Panc1 (cell line): ENCODE measurements around the gene MAGT1.

Experiments
- CTCF ChIP-seq: fragments of 450-650 bp; IDR thresholded peaks from 2 replicates; pipeline ENCODE4 v1.5.1; 2017; ENCODE audit warnings: mild to moderate bottlenecking
- POLR2AphosphoS5 ChIP-seq: IDR thresholded peaks from 2 replicates; pipeline ENCODE4 v1.6.1; 2012; ENCODE audit warnings: mild to moderate bottlenecking, low read depth, low read length, moderate library complexity
- SIN3A ChIP-seq: IDR thresholded peaks from 2 replicates; pipeline ENCODE4 v1.6.1; 2012; ENCODE audit warnings: low read depth, mild to moderate bottlenecking, low read length, moderate library complexity, borderline replicate concordance; ENCODE audit not compliant: insufficient read depth
- TF ChIP-seq, protein P1 (sequence below), 2 experiments: IDR thresholded peaks; 2 replicates each; pipeline ENCODE4 v1.6.1; 2011 to 2012; ENCODE audit warnings: low read depth in 2 of 2, control low read depth in 1 of 2, low read length in 1 of 2, mild to moderate bottlenecking in 1 of 2, moderate library complexity in 1 of 2; ENCODE audit not compliant: insufficient read depth in 1 of 2

DNA sequence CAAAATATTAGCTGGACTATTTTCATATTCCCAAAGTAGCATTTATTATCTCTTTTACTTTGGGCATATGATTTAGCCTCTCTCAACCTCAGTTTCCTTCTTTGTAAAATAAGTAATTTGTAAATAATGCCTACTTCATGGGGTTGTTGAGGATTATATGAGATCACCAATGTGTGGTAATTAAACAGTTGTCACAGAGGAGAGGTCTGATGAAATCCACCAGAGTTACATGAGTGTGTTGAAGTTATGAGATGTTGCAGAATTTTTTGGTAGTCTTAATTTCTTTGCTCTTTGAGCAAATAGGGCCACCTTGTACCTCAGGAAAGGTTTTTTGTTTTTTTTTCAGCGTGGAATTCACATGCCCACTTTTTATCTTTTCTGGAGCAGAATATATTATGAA is 5.5 kb upstream of the MAGT1 start:
- TF ChIP-seq CTCF = no peak
- no peak for TF ChIP-seq POLR2AphosphoS5
- TF ChIP-seq, protein P1, sequence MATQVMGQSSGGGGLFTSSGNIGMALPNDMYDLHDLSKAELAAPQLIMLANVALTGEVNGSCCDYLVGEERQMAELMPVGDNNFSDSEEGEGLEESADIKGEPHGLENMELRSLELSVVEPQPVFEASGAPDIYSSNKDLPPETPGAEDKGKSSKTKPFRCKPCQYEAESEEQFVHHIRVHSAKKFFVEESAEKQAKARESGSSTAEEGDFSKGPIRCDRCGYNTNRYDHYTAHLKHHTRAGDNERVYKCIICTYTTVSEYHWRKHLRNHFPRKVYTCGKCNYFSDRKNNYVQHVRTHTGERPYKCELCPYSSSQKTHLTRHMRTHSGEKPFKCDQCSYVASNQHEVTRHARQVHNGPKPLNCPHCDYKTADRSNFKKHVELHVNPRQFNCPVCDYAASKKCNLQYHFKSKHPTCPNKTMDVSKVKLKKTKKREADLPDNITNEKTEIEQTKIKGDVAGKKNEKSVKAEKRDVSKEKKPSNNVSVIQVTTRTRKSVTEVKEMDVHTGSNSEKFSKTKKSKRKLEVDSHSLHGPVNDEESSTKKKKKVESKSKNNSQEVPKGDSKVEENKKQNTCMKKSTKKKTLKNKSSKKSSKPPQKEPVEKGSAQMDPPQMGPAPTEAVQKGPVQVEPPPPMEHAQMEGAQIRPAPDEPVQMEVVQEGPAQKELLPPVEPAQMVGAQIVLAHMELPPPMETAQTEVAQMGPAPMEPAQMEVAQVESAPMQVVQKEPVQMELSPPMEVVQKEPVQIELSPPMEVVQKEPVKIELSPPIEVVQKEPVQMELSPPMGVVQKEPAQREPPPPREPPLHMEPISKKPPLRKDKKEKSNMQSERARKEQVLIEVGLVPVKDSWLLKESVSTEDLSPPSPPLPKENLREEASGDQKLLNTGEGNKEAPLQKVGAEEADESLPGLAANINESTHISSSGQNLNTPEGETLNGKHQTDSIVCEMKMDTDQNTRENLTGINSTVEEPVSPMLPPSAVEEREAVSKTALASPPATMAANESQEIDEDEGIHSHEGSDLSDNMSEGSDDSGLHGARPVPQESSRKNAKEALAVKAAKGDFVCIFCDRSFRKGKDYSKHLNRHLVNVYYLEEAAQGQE (IDR thresholded peaks at IDR 0.05; ENCODE audit: insufficient read depth in 1 of 2, low read depth in 2 of 2, low read length in 1 of 2) = no peak
- TF ChIP-seq SIN3A = no peak
